HepG2 (cell line): ENCODE results near the gene ZFP28.

Experiments used
- ATF6 ChIP-seq: sonication (generic); formaldehyde crosslinking; conservative IDR thresholded peaks from 2 replicates; pipeline ENCODE4 v1.4.0; 2020; ENCODE audit warnings: missing genetic modification reagents
- CREB3 ChIP-seq: sonication (generic); formaldehyde crosslinking; IDR thresholded peaks from 2 replicates; pipeline ENCODE4 v1.5.0; 2020; ENCODE audit warnings: missing genetic modification reagents
- ELF4 ChIP-seq: sonication (generic); formaldehyde crosslinking; IDR thresholded peaks from 2 replicates; pipeline ENCODE4 v1.5.0; 2020; ENCODE audit warnings: missing genetic modification reagents, mild to moderate bottlenecking, moderate library complexity, borderline replicate concordance
- GPBP1L1 ChIP-seq: sonication (generic); formaldehyde crosslinking; IDR thresholded peaks from 2 replicates; pipeline ENCODE4 v1.5.0; 2020; ENCODE audit warnings: mild to moderate bottlenecking, missing genetic modification reagents
- IRX3 ChIP-seq: sonication (generic); formaldehyde crosslinking; IDR thresholded peaks from 2 replicates; pipeline ENCODE4 v1.8.1; 2023; ENCODE audit warnings: mild to moderate bottlenecking, low read depth, missing genetic modification reagents, borderline replicate concordance
- RFX5 ChIP-seq: IDR thresholded peaks from 2 replicates; pipeline ENCODE4 v1.6.1; 2011; ENCODE audit warnings: low read depth, low read length, improper control_type of control experiment
- SMC3 ChIP-seq: IDR thresholded peaks from 2 replicates; pipeline ENCODE4 v1.6.1; 2011; ENCODE audit warnings: low read length, improper control_type of control experiment
- ZBTB33 ChIP-seq: sonication (generic); formaldehyde crosslinking; IDR thresholded peaks from 2 replicates; pipeline ENCODE4 v1.4.0; 2020; ENCODE audit warnings: missing genetic modification reagents
- ZNF501 ChIP-seq: sonication (generic); formaldehyde crosslinking; IDR thresholded peaks from 2 replicates; pipeline ENCODE4 v1.5.1; 2020; ENCODE audit warnings: mild to moderate bottlenecking, moderate library complexity, missing genetic modification reagents
- TF ChIP-seq, protein P1 (sequence below): sonication (generic); formaldehyde crosslinking; IDR thresholded peaks from 2 replicates; pipeline ENCODE4 v1.4.0; 2020; ENCODE audit warnings: missing genetic modification reagents
- TF ChIP-seq, protein P2 (sequence below): sonication (generic); formaldehyde crosslinking; IDR thresholded peaks from one replicate; pipeline ENCODE4 v1.5.1; 2020; ENCODE audit warnings: mild to moderate bottlenecking, missing genetic modification reagents; ENCODE audit errors: not compliant biosample characterization
- TF ChIP-seq, protein P3 (sequence below): sonication (generic); formaldehyde crosslinking; IDR thresholded peaks from 2 replicates; pipeline ENCODE4 v1.8.0; 2022; ENCODE audit warnings: low read depth, missing genetic modification reagents

DNA sequence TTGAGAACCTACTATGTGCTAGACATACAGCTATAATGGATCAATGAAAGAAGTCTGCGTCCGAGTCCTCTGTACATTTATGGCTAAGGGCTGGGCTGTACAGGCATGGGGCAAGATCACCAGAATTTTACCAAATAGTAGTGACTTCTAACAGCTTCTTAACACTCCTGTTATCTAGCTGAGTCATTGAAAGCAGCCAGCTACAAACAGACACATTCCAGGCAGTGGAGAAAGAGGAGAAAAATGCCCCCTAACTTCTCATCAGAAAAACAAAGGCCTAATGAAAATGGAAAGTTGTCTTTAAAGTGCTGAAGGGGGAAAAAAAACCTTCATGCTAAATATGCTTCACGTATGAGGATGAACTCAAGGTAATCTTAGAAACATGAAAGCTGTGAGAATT is 47.3 kb upstream of the ZFP28 start:
- no peak for TF ChIP-seq ELF4 (CRISPR knock-in tag)
- TF ChIP-seq RFX5, result no peak
- TF ChIP-seq, protein P1, sequence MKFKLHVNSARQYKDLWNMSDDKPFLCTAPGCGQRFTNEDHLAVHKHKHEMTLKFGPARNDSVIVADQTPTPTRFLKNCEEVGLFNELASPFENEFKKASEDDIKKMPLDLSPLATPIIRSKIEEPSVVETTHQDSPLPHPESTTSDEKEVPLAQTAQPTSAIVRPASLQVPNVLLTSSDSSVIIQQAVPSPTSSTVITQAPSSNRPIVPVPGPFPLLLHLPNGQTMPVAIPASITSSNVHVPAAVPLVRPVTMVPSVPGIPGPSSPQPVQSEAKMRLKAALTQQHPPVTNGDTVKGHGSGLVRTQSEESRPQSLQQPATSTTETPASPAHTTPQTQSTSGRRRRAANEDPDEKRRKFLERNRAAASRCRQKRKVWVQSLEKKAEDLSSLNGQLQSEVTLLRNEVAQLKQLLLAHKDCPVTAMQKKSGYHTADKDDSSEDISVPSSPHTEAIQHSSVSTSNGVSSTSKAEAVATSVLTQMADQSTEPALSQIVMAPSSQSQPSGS (CRISPR knock-in tag), result no peak
- no peak for TF ChIP-seq CREB3 (CRISPR knock-in tag)
- no peak for TF ChIP-seq IRX3 (CRISPR knock-in tag)
- TF ChIP-seq ZBTB33 (CRISPR knock-in tag), result no peak
- TF ChIP-seq, protein P2, sequence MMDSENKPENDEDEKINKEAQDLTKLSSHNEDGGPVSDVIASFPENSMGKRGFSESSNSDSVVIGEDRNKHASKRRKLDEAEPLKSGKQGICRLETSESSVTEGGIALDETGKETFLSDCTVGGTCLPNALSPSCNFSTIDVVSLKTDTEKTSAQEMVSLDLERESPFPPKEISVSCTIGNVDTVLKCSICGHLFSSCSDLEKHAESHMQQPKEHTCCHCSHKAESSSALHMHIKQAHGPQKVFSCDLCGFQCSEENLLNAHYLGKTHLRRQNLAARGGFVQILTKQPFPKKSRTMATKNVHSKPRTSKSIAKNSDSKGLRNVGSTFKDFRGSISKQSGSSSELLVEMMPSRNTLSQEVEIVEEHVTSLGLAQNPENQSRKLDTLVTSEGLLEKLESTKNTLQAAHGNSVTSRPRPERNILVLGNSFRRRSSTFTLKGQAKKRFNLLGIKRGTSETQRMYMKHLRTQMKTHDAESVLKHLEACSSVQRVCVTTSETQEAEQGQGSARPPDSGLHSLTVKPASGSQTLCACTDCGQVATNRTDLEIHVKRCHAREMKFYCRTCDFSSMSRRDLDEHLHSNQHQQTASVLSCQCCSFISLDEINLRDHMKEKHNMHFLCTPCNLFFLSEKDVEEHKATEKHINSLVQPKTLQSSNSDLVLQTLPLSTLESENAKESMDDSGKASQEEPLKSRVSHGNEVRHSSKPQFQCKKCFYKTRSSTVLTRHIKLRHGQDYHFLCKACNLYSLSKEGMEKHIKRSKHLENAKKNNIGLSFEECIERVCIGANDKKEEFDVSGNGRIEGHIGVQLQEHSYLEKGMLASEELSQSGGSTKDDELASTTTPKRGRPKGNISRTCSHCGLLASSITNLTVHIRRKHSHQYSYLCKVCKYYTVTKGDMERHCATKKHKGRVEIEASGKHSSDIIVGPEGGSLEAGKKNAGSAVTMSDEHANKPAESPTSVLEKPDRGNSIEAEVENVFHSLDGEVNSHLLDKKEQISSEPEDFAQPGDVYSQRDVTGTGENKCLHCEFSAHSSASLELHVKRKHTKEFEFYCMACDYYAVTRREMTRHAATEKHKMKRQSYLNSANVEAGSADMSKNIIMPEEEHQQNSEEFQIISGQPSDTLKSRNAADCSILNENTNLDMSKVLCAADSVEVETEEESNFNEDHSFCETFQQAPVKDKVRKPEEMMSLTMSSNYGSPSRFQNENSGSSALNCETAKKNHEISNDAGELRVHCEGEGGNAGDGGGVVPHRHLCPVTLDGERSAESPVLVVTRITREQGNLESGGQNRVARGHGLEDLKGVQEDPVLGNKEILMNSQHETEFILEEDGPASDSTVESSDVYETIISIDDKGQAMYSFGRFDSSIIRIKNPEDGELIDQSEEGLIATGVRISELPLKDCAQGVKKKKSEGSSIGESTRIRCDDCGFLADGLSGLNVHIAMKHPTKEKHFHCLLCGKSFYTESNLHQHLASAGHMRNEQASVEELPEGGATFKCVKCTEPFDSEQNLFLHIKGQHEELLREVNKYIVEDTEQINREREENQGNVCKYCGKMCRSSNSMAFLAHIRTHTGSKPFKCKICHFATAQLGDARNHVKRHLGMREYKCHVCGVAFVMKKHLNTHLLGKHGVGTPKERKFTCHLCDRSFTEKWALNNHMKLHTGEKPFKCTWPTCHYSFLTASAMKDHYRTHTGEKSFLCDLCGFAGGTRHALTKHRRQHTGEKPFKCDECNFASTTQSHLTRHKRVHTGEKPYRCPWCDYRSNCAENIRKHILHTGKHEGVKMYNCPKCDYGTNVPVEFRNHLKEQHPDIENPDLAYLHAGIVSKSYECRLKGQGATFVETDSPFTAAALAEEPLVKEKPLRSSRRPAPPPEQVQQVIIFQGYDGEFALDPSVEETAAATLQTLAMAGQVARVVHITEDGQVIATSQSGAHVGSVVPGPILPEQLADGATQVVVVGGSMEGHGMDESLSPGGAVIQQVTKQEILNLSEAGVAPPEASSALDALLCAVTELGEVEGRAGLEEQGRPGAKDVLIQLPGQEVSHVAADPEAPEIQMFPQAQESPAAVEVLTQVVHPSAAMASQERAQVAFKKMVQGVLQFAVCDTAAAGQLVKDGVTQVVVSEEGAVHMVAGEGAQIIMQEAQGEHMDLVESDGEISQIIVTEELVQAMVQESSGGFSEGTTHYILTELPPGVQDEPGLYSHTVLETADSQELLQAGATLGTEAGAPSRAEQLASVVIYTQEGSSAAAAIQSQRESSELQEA, result no peak
- TF ChIP-seq GPBP1L1 (CRISPR knock-in tag), result no peak
- TF ChIP-seq ZNF501 (CRISPR knock-in tag), result no peak
- TF ChIP-seq SMC3, result no peak
- no peak for TF ChIP-seq ATF6
- TF ChIP-seq, protein P3, sequence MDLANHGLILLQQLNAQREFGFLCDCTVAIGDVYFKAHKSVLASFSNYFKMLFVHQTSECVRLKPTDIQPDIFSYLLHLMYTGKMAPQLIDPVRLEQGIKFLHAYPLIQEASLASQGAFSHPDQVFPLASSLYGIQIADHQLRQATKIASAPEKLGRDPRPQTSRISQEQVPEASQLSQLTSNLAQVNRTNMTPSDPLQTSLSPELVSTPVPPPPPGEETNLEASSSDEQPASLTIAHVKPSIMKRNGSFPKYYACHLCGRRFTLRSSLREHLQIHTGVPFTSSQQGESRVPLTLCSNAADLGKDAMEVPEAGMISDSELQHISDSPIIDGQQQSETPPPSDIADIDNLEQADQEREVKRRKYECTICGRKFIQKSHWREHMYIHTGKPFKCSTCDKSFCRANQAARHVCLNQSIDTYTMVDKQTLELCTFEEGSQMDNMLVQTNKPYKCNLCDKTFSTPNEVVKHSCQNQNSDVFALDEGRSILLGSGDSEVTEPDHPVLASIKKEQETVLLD (CRISPR knock-in tag), result no peak
